SU-DHL-6 (cell line): ENCODE results near the gene LUC7L.

Experiments used
- H2AFZ ChIP-seq: fragments of 200-600 bp; sonication (generic); 2 replicates; pipeline ENCODE4 v1.6.1; 2014; ENCODE audit warnings: low read depth, mild to moderate bottlenecking, moderate library complexity, mixed read lengths, antibody characterized with exemption, low read length; ENCODE audit not compliant: severe bottlenecking
- H3F3A ChIP-seq: fragments of 200-600 bp; shearing (Covaris generic); 2 replicates; pipeline ENCODE4 v1.6.0; 2016; ENCODE audit warnings: antibody characterized with exemption, mild to moderate bottlenecking; ENCODE audit not compliant: insufficient read depth
- H3K27ac ChIP-seq: fragments of 200-600 bp; sonication (generic); 2 replicates; pipeline ENCODE4 v1.5.1; 2016; ENCODE audit warnings: low read depth, mild to moderate bottlenecking, low read length, moderate library complexity, mixed read lengths
- H3K27me3 ChIP-seq: fragments of 200-600 bp; sonication (generic), shearing (Covaris generic); 2 replicates; pipeline ENCODE4 v1.6.0; 2014; ENCODE audit warnings: mild to moderate bottlenecking, low read length
- H3K36me3 ChIP-seq: fragments of 200-600 bp; sonication (generic); 2 replicates; pipeline ENCODE4 v1.6.1; 2014; ENCODE audit warnings: mild to moderate bottlenecking, low read length, mixed read lengths
- H3K4me2 ChIP-seq: fragments of 300-600, 200-600 bp; shearing (Covaris generic), sonication (generic); 2 replicates; pipeline ENCODE4 v1.6.0; 2014; ENCODE audit warnings: low read length, low read depth, mild to moderate bottlenecking; ENCODE audit not compliant: poor library complexity, severe bottlenecking
- H3K4me3 ChIP-seq: fragments of 200-600 bp; sonication (generic); 2 replicates; pipeline ENCODE4 v1.5.1; 2014; ENCODE audit warnings: antibody characterized with exemption, low read length, mild to moderate bottlenecking, mixed read lengths; ENCODE audit not compliant: insufficient read depth, poor library complexity, severe bottlenecking
- H3K79me2 ChIP-seq: fragments of 200-600 bp; sonication (generic); 2 replicates; pipeline ENCODE4 v1.6.1; 2014; ENCODE audit warnings: mild to moderate bottlenecking, low read length, moderate library complexity; ENCODE audit not compliant: insufficient read depth
- H3K9ac ChIP-seq: fragments of 200-600 bp; sonication (generic); 2 replicates; pipeline ENCODE4 v1.7.0; 2014; ENCODE audit warnings: mild to moderate bottlenecking, low read length
- H3K9me2 ChIP-seq: fragments of 200-600 bp; sonication (generic); replicated peaks from 2 replicates; pipeline ENCODE4 v1.6.1; 2014; ENCODE audit warnings: low read length; ENCODE audit not compliant: insufficient read depth
- H3K9me3 ChIP-seq: fragments of 200-600 bp; sonication (generic); 2 replicates; pipeline ENCODE4 v1.6.1; 2014; ENCODE audit warnings: low read length, mixed read lengths; ENCODE audit not compliant: insufficient read depth
- H4K20me1 ChIP-seq: fragments of 200-600 bp; sonication (generic); 2 replicates; pipeline ENCODE4 v1.6.1; 2014; ENCODE audit warnings: low read depth, mild to moderate bottlenecking, antibody characterized with exemption, low read length, moderate library complexity, mixed read lengths
- EZH2phosphoT487 ChIP-seq: fragments of 200-600 bp; sonication (generic), shearing (Covaris generic); conservative IDR thresholded peaks from 2 replicates; pipeline ENCODE4 v1.6.1; 2018; ENCODE audit warnings: mild to moderate bottlenecking, antibody characterized with exemption, low read length, moderate library complexity, mixed read lengths
- TF ChIP-seq, protein P1 (sequence below): fragments of 200-600 bp; sonication (generic); IDR thresholded peaks from one replicate; pipeline ENCODE4 v1.5.1; 2017; ENCODE audit warnings: antibody characterized with exemption, mild to moderate bottlenecking, low read length, moderate library complexity; ENCODE audit not compliant: insufficient read depth, poor library complexity, severe bottlenecking

The LUC7L gene

DNA sequence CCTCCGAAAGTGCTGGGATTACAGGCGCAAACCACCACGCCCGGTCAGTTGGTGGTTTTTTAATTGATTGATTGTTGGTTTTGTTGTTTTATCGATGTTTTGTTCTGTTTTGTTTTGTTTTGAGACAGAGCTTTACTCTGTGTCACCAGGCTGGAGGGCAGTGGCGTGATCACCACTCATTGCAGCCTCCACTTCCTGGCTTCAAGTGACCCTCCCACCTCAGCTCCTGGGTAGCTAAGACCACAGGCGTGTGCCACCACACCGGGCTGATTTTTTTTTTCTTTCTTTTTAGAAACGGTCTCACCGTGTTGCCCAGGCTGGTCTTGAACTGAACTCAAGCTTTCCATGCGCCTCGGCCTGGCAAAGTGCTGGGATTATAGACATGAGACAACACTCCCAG lies 17.8 kb upstream of the LUC7L start:
- Histone ChIP-seq H3K27me3 (no peaks in the 10 kb centered on the region), H2AFZ (no peak overlapping the region), H3K36me3 (no peaks in the 10 kb centered on the region), H3K79me2 (no peaks in the 10 kb centered on the region), H3K4me3 (no peak overlapping the region), H3K9me3 (no peaks in the 10 kb centered on the region), H3K9ac (no peak overlapping the region), H3F3A (0 out of 2 replicates have a peak, but pooled peaks cover 5% of the 10 kb centered on the region), H3K4me2 (no peak overlapping the region), H3K27ac (no peak overlapping the region), H3K9me2 (no peaks in the 10 kb centered on the region), H4K20me1 (no peaks in the 10 kb centered on the region)
- TF ChIP-seq, protein P1, sequence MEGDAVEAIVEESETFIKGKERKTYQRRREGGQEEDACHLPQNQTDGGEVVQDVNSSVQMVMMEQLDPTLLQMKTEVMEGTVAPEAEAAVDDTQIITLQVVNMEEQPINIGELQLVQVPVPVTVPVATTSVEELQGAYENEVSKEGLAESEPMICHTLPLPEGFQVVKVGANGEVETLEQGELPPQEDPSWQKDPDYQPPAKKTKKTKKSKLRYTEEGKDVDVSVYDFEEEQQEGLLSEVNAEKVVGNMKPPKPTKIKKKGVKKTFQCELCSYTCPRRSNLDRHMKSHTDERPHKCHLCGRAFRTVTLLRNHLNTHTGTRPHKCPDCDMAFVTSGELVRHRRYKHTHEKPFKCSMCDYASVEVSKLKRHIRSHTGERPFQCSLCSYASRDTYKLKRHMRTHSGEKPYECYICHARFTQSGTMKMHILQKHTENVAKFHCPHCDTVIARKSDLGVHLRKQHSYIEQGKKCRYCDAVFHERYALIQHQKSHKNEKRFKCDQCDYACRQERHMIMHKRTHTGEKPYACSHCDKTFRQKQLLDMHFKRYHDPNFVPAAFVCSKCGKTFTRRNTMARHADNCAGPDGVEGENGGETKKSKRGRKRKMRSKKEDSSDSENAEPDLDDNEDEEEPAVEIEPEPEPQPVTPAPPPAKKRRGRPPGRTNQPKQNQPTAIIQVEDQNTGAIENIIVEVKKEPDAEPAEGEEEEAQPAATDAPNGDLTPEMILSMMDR: no peak
- TF ChIP-seq EZH2phosphoT487: no peak

- H3K27me3 ChIP-seq: no peaks in the 10 kb centered on the region
- no peaks in the 10 kb centered on the region for H3K9me2 ChIP-seq
- H3K27ac ChIP-seq: no peak overlapping the region
- no peak overlapping the region for H3K4me3 ChIP-seq
- H3K36me3 ChIP-seq: no peaks in the 10 kb centered on the region
- H3K9ac ChIP-seq: no peak overlapping the region
- no peak for TF ChIP-seq EZH2phosphoT487
- TF ChIP-seq, protein P1: no peak
- no peak overlapping the region for H3K4me2 ChIP-seq
- H3F3A ChIP-seq: 0 out of 2 replicates have a peak, but pooled peaks cover 5% of the 10 kb centered on the region
- H3K9me3 ChIP-seq: no peaks in the 10 kb centered on the region
- no peak overlapping the region for H2AFZ ChIP-seq
- H3K79me2 ChIP-seq: peaks cover 2% of the 10 kb centered on the region; the same call in 1 of the 2 replicates
- H4K20me1 ChIP-seq: no peaks in the 10 kb centered on the region
Observed at GRCh38 chr16:245105-245504, 15.9 kb upstream of the LUC7L start.

DNA sequence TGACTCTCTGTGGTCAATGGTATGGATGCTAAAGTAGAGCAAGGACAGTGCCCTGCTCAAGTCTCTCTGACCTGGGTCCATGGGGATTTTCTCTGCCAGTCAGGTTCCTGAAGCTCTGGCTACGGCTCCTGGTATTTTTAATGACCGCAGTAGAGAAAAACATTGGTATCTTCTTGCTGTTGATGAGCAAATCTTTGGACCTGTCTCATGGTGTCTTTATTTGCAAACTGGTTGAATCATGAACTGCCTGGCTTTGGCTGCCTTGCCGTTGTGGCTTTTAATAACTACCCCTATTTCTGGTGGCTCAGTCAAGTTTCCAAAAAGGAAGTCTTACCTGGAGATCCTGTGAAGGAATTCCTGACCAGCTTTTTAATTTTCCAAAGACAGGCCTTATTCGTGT lies 14.1 kb upstream of the LUC7L start:
- no peaks in the 10 kb centered on the region for H3K27me3 ChIP-seq
- no peak for TF ChIP-seq EZH2phosphoT487
- TF ChIP-seq, protein P1: no peak
- H3K36me3 ChIP-seq: no peaks in the 10 kb centered on the region
- no peak overlapping the region for H3K27ac ChIP-seq
- H3K4me3 ChIP-seq: no peak overlapping the region
- no peaks in the 10 kb centered on the region for H3K9me3 ChIP-seq
- H4K20me1 ChIP-seq: no peaks in the 10 kb centered on the region
- H3K79me2 ChIP-seq: peaks cover 4% of the 10 kb centered on the region; the same call in 1 of the 2 replicates
- no peak overlapping the region for H3K9ac ChIP-seq
- H3F3A ChIP-seq: peaks cover 5% of the 10 kb centered on the region; the same call in 1 of the 2 replicates
- H2AFZ ChIP-seq: no peak overlapping the region
- no peaks in the 10 kb centered on the region for H3K9me2 ChIP-seq
- H3K4me2 ChIP-seq: no peak overlapping the region

GRCh38 chr16:242281-242680 lies 13.0 kb upstream of the LUC7L start:
- peaks cover 4% of the 10 kb centered on the region for H3K79me2 ChIP-seq
- H3K4me3 ChIP-seq: no peak overlapping the region
- H3F3A ChIP-seq: peaks cover 6% of the 10 kb centered on the region; the same call in 1 of the 2 replicates
- no peaks in the 10 kb centered on the region for H4K20me1 ChIP-seq
- no peak overlapping the region for H2AFZ ChIP-seq
- H3K36me3 ChIP-seq: no peaks in the 10 kb centered on the region
- H3K27me3 ChIP-seq: no peaks in the 10 kb centered on the region
- H3K9me3 ChIP-seq: no peaks in the 10 kb centered on the region
- no peaks in the 10 kb centered on the region for H3K9me2 ChIP-seq
- H3K27ac ChIP-seq: no peak overlapping the region
- no peak overlapping the region for H3K9ac ChIP-seq
- no peak overlapping the region for H3K4me2 ChIP-seq
- TF ChIP-seq EZH2phosphoT487: no peak
- TF ChIP-seq, protein P1: no peak
